Measurements from ENCODE around the gene KRT222.

DNA sequence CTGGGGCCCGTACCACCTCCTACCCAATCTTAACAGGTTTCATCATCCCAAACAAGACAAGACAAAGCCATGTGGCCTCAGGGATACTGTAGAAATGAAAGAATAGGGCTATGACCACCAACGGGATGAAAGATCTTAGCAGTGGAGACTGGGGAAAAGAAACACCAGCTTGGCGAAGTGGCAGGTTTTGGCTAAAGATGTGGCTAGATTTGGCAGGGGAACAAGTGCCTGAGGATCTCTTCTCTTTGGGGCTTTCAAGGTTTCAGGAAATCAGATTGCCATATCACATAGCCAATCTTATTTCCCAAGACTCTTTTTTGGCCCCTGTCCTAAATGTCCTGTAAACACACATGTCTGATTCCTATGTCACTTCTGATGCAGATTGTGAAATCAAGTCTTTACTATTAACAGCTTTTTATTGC lies 31.7 kb upstream of the KRT222 start:
- TF ChIP-seq, protein P1, sequence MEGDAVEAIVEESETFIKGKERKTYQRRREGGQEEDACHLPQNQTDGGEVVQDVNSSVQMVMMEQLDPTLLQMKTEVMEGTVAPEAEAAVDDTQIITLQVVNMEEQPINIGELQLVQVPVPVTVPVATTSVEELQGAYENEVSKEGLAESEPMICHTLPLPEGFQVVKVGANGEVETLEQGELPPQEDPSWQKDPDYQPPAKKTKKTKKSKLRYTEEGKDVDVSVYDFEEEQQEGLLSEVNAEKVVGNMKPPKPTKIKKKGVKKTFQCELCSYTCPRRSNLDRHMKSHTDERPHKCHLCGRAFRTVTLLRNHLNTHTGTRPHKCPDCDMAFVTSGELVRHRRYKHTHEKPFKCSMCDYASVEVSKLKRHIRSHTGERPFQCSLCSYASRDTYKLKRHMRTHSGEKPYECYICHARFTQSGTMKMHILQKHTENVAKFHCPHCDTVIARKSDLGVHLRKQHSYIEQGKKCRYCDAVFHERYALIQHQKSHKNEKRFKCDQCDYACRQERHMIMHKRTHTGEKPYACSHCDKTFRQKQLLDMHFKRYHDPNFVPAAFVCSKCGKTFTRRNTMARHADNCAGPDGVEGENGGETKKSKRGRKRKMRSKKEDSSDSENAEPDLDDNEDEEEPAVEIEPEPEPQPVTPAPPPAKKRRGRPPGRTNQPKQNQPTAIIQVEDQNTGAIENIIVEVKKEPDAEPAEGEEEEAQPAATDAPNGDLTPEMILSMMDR (IDR thresholded peaks at IDR 0.05; ENCODE audit: low read length), result no peak
- TF ChIP-seq EZH2 (IDR thresholded peaks at IDR 0.05; ENCODE audit: borderline replicate concordance, low read length), result no peak

All from OCI-LY1 (cell line).